ENCODE data around the gene CATSPERD.
A peak's percentile ranks its signal among the peaks of the same experiment; 100 is the strongest.

CATSPERD gene

DNA sequence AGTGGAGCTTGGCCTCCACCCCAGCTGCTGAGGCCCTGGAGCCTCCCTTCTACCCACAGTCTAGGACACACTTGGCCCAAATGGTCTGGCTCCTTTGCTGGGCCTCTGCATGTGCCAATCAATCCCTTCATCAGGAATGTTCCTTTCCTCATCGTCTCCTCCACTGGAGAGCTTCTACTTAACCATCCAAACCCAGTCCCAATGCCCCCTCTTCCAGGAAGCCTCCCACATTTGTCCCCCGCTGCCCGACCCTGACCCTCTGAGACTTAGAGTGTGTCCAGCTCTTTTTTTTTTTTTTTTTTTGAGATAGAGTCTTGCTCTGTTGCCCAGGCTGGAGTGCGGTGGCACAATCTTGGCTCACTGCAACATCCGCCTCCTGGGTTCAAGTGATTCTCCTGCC is 68.0 kb downstream of the CATSPERD start:
- no peak for TF ChIP-seq ZNF274 (IDR thresholded peaks at IDR 0.05; ENCODE audit: low read depth, low read length)
- H3K4me3 ChIP-seq (ENCODE audit: low read length): no peak overlapping the region

DNA sequence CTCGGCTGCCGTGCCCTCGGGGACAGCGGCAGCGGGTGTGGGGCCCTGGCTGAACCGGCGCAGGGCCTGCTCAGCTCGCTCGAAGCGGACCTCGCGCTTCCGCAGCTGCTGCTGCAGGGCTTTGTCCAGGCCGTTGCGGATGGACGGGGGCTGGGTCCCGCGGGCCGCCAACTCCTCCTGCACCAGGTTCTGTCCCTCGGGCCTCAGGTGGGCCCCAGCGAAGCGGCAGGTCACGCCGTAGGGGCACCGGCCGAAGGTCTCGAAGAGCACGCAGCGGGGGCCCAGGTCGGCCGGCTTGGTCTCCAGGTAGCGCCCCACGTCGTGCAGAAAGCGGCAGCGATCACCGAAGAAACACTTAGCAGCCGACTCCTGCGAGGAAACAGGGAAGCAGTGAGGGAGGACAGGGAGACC is 68.9 kb downstream of the CATSPERD start:
- H3K4me3 ChIP-seq (ENCODE audit: low read length): no peak overlapping the region
- TF ChIP-seq ZNF274 (IDR thresholded peaks at IDR 0.05; ENCODE audit: low read depth, low read length): no peak

DNA sequence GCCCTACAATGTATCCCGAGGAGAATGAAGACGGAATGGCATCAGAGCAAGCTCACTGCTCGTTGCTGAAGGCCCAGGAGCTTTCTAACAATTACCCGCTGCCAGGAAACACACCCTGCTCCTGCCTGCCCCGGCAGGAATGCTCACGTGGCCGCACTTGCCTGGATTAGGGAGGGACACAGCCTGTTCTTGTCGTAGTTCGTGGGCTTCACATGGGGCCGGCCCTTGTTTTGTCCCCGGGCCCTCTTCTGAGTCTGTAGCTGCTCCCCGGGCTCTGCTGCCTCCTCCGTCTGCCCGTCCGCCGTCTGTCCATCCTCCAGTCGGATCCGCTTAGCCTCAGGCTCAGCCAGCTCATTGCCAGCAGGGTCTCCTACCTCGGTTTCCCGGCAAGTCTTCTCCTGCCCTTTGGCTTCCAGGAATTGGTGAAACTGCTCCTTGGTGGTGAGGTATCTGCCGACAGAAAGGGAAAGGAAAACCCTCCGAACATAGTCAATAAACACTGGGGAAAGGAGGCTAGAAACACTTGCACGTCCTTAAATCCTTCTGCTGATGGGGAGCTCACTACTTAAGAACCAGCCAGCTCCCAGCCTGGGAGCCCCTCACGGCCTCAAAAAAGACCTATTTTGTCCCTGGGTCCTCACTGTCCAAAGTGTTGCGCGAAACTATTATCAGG is 69.6 kb downstream of the CATSPERD start:
- no peak for TF ChIP-seq ZNF274 (IDR thresholded peaks at IDR 0.05; ENCODE audit: low read depth, low read length)
- peak overlapping the region; percentile 74 for H3K4me3 ChIP-seq (ENCODE audit: low read length)

DNA sequence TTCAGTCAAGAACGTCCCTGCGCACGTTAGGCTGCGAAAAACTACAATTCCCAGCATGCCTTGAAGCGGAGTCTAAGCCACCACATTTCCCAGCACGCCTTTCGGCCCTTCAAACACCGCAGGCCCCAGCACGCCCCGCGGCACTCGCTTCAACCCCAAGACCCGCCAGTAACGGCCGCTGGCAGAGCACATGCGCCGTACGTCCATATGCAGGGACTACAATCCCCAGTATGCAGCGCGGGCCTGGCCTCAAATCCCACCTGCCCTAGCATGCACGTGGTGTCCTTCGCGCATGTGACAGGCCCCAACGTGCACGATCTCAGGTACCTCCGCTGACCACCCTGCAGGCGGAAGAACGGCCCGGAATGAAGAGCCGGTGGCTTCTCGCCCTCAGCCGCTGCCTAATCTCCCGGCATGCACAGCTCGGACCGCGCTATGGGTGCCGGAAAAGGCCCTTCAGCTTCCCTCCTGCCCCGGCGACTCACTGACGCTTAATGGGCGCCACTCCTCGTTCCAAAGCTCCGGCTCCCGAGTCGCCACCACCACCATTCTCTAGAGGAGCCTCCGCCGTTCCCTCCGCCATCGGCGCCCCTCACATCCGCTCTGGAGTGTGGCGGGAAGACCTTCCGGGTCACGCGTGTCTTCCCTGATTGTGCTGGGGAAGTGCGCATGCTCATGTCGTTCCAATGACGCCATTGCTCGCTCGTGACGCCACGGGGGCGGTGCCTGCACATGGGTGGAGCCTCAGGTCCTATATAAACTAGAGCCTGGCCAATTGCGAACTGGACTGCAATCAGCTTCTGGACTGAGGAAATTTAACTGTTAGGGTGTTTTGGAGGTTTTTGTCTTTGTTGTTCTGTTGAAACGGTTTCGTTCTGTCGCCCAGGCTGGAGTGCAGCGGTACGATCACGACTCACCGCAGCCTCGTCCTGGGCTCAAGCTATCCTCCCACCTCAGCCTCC is 70.4 kb downstream of the CATSPERD start, which contains the start of gene DUS3L:
Gene DUS3L (minus strand): TSS at position 605 of the 962 bp plus-strand sequence. CDS start 22 bp downstream, at position 583.
- no peak for TF ChIP-seq ZNF274 (IDR thresholded peaks at IDR 0.05; ENCODE audit: low read depth, low read length)
- peak within 1 kb of the TSS; percentile 74 for H3K4me3 ChIP-seq (ENCODE audit: low read length)

DNA sequence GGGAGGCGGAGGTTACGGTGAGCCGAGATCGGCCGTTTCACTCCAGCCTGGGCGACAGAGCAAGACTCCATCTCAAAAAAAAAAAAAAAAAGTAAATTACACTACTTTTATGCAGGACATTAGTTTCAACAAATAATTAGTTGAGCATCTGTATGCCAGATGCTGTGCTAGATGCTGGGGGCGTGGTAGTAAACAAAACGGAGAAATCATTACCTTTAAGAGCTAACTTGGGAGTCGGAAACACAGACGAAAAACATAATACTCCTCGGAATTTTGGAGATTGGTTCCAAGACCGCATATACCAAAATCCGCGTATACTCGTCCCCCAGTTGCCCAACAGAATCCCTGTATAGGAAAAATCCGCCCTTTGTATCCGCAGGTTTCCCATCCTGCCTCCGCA is 71.8 kb downstream of the CATSPERD start:
- H3K4me3 ChIP-seq (ENCODE audit: low read length): no peak overlapping the region

DNA sequence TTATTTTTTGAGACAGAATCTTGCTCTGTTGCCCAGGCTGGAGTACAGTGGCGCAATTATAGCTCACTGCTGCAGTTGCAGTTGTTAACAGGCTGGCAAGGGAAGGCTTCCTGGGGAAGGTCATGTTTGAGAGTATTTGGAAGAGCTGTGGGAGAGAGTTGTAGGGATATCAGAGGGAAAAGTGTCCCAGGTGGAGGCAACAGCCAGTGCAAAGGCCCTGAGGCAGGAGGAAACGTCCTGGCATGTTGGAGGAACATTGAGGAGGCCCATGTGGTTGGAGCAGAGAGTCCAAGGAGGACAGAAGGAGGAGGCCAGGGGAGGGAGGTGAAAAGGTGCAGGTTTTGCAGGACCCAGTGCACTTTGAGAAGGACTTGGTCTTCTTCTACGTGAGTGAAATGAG is 72.8 kb downstream of the CATSPERD start:
- no peak for TF ChIP-seq ZNF274 (IDR thresholded peaks at IDR 0.05; ENCODE audit: low read depth, low read length)
- no peak overlapping the region for H3K4me3 ChIP-seq (ENCODE audit: low read length)

More for the DNA sequence above, 71.8 kb downstream of the CATSPERD start:
- no peak for TF ChIP-seq ZNF274 (IDR thresholded peaks at IDR 0.05; ENCODE audit: low read depth, low read length)

DNA sequence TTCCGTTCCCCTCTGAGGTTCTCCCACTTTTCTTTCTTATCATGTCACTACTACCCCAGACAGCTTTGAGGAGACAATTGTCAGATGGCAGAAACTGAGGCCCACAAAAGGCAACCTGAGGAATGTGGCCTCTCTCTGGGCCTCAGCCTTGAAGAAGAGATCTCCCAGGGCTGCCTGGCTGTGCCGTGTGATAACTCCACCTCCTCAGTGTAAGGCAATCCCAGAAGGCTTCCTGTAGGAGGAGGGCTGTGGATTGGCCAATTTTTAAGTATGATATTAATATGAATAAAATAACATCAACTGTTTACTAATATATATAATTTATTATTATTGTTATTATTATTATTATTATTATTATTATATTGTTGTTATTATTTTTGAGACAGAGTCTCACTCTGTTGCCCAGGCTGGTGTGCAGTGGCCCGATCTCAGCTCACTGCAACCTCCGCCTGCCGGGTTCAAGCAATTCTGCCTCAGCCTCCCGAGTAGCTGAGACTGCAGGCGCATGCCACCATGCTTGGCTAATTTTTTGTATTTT is 75.0 kb downstream of the CATSPERD start:
- H3K4me3 ChIP-seq (ENCODE audit: low read length): no peak overlapping the region

DNA sequence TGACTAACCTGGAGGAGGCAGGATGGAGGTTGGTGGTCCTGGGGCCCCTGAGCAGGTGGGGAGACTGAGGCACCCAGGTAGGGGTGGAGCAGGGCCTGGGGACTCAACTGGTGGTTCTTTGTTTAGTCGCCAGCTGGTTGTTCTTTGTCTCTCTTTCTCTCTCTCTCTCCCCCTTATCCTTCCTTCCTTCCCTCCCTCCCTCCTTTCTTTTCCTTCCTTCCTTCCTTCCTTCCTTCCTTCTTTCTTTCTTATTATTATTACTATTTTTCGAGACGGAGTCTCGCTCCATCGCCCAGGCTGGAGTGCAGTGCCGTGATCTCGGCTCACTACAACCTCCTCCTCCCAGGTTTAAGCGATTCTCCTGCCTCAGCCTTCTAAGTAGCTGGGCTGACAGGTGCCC is 77.8 kb downstream of the CATSPERD start:
- TF ChIP-seq ZNF274 (IDR thresholded peaks at IDR 0.05; ENCODE audit: low read depth, low read length): no peak

More for the DNA sequence above, 75.0 kb downstream of the CATSPERD start:
- TF ChIP-seq ZNF274 (IDR thresholded peaks at IDR 0.05; ENCODE audit: low read depth, low read length): no peak

DNA sequence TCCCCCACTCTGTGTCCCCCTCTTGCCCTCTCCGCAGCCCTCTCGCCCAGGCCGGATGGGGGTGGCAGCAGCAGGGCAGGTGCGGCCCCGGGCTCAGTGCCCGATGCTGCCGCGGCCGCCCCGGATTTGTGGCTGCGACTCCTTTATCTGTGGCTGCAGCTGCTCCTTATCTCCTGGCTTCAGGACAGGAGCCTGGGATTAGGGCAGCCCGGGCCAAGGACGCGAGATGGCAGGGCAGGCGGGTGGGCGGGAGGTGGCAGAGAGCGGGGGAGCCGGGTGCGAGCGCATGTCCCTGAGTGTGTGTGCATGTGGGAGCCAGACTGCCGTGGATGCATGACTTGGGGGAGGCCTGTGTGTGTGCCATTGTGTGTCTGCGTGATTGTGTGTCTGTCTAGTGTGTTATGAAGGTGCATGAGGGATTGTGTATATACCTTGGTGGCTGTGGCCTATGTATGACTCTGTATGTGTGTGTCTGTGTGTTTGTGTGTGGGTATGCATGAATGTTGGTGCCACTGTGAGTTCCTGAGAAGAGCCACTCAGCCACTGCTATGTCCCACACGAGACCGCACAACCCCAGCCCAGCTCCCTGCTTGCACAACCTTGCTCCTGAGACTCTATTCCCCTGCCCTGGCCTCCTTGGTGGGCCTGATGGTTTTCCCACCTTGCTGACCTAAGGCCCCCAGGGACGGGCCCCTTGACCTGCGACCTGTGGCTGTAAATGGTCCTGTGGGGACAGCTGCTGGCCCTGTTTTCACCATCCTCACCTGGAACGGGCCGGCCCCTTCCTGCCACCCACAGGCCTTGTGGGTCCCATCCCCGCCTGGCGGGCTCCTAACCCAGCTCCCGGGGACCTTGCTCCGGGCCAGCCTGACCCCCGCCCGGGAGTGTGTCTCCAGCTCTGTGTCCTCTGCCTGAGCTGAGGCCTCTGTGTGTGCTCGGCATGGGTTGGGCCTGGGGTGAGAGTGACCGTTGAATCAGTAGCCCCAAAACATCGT is 79.1 kb downstream of the CATSPERD start:
- no peak overlapping the region for H3K4me3 ChIP-seq (ENCODE audit: low read length)
- TF ChIP-seq ZNF274 (IDR thresholded peaks at IDR 0.05; ENCODE audit: low read depth, low read length): no peak

More for the DNA sequence above, 77.8 kb downstream of the CATSPERD start:
- no peak overlapping the region for H3K4me3 ChIP-seq (ENCODE audit: low read length)

DNA sequence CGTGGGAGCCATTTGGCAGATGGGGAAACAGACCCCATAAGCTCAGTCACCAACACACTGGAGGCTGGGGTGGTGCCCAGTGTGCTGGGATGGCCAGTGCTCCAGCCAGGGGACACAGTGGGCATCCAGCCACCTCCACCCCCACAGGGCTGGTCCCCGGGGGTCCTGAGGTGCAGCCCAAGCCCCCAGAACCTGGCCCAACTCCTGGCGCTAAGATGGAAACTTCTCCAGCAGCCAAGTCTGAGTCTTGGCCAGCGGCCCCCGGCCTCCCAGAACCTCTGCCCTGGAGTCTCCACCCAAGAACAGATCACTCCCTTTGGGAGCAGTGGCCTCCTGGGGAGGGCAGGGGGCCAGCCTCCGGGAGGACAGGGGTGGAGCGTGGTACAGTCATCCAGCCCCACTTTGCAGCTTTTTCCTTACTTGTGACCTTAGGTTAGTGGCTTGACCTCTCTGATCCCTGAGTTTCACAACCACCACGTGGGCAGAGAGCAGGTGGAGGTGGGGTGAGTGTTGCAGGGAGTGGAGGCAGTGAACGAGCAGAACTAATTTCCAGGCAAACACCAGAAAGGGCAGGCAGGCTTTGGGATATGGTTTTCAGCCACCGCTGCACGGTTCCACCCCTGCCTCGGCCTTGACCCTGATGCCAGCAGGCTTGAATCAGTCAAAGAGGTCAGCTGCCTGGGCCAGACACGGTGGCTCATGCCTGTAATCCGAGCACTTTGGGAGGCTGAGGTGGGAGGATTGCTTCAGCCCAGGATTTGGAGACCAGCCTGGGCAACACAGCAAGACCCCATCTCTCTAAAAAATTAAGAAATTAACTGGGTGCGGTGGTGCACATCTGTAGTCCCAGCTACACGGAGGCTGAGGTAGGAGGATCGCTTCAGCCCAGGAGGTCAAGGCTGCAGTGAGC is 80.2 kb downstream of the CATSPERD start:
- H3K4me3 ChIP-seq (ENCODE audit: low read length): no peak overlapping the region

DNA sequence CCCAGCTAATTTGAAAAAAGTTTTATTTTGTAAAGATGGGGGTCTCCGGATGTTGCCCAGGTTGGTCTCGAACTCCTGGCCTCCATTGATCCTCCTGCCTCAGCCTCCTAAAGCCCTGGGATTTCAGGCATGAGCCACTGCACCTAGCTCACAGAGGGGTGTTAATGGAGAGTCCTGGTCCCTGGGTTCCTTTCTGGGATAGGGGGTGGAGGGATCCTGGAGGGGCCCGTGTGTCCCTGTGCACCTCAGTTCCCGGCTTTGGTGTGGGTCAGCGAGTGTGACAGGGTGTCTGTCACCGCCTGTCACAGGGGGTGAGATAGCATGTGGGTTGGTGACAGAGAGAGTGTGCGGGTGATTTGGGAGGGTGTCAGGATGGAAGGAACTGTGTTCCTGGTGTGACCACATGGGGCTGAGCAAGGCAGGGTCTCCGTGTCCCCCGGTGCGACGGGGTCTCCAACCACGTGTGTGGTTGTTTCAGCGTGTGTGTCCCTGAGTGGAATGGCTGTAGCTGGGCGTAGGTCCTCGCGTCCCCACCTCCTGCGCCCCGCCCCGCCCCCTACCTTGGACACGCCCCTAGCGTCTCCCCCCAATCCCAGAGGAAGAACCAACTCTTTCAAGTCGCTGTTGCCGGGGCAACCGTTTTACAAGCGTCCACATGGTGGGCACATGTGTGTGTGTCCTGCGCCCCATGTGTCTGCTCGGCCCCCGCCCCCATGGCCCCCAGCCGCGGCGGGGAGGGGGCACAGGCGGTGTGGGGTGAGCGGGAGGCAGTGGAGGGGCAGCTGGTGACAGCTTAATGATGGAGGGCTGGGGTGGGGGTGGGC is 81.6 kb downstream of the CATSPERD start:
- H3K4me3 ChIP-seq (ENCODE audit: low read length): no peak overlapping the region
- no peak for TF ChIP-seq ZNF274 (IDR thresholded peaks at IDR 0.05; ENCODE audit: low read depth, low read length)

More for the DNA sequence above, 80.2 kb downstream of the CATSPERD start:
- no peak for TF ChIP-seq ZNF274 (IDR thresholded peaks at IDR 0.05; ENCODE audit: low read depth, low read length)

DNA sequence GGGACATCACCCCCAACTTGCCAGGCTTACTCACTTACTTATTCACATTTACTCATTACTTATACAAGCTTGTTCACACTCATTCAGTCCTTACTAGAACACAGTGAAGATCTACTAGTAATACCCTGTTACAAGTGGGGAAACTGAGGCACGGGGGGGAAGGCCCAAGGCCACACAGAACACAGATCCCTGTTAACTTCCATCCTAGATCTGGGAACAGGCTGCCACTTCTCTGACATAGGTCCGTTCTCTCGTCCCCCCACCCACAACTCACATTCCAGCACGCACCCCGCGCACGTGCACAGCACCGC is 83.0 kb downstream of the CATSPERD start:
- TF ChIP-seq ZNF274 (IDR thresholded peaks at IDR 0.05; ENCODE audit: low read depth, low read length): no peak
- no peak overlapping the region; the same call in 1 of the 2 replicates for H3K4me3 ChIP-seq (ENCODE audit: low read length)
